H1 (cell line): ENCODE results near the gene CRK. TPM values are rescaled to one million over a fixed set of nuclear protein-coding genes. Genes with fewer than 3 reads are reported as not detected.

Experiments
- CTCF ChIA-PET: fragments of 300-600 bp; sonication (Branson Sonifier 250); formaldehyde crosslinking; loops from one replicate; lab custom pipeline; 2021; ENCODE audit not compliant: partially characterized antibody; lab: Charles Lee
- POLR2A ChIA-PET: fragments of 300-600 bp; sonication (Branson Sonifier 250); formaldehyde crosslinking; loops from one replicate; lab custom pipeline; 2021; ENCODE audit warnings: inconsistent platforms; ENCODE audit not compliant: partially characterized antibody; lab: Charles Lee
- DNase-seq, 2 experiments: peaks; one replicate each; pipeline versions ENCODE4 v3.0.0 to v3.0.0-alpha.2; 2010 to 2022; ENCODE audit warnings: low spot score in 2 of 2, low read depth in 1 of 2, mixed read lengths in 1 of 2
- FAIRE-seq: peaks from 2 replicates; lab custom pipeline; 2011; peaks lifted over from hg19 to GRCh38; lab: Jason Lieb, UNC
- H2AFZ ChIP-seq: 2 replicates; pipeline ENCODE4 v1.8.1; 2012; ENCODE audit warnings: low read length, inconsistent platforms
- H2AK5ac ChIP-seq: 2 replicates; pipeline ENCODE4 v1.6.1; 2013; ENCODE audit warnings: low read depth, low read length
- H2BK120ac ChIP-seq: replicated peaks from 2 replicates; pipeline ENCODE3; 2013; ENCODE audit warnings: low read depth, low read length, inconsistent platforms
- H2BK12ac ChIP-seq: 2 replicates; pipeline ENCODE4 v1.6.1; 2013; ENCODE audit warnings: low read depth, low read length
- H2BK15ac ChIP-seq: 2 replicates; pipeline ENCODE4 v1.6.1; 2013; ENCODE audit warnings: low read length
- H2BK20ac ChIP-seq: 2 replicates; pipeline ENCODE4 v1.6.1; 2013; ENCODE audit warnings: low read length
- H2BK5ac ChIP-seq: 2 replicates; pipeline ENCODE4 v1.6.1; 2013; ENCODE audit warnings: low read depth, low read length
- H3K14ac ChIP-seq: 2 replicates; pipeline ENCODE4 v1.6.1; 2013; ENCODE audit warnings: inconsistent platforms; ENCODE audit not compliant: insufficient read length
- H3K18ac ChIP-seq: 2 replicates; pipeline ENCODE4 v1.6.1; 2013; ENCODE audit warnings: low read length; ENCODE audit errors: extremely low read depth
- H3K23ac ChIP-seq: 2 replicates; pipeline ENCODE4 v1.6.1; 2013; ENCODE audit warnings: inconsistent platforms; ENCODE audit not compliant: insufficient read length
- H3K23me2 ChIP-seq: 2 replicates; pipeline ENCODE4 v1.6.1; 2013; ENCODE audit warnings: low read depth, low read length
- H3K27ac ChIP-seq: 2 replicates; pipeline ENCODE4 v1.6.1; 2011; ENCODE audit warnings: low read depth, low read length, inconsistent platforms
- H3K27me3 ChIP-seq, 4 experiments: replicated peaks in 1 of 4; 1 replicate in 1 of 4; 2 replicates in 3 of 4; pipeline versions ENCODE4 v1.6.1 to v1.8.1; 2011 to 2013; ENCODE audit warnings: low read length in 3 of 4, mild to moderate bottlenecking in 3 of 4, inconsistent platforms in 2 of 4, mixed read lengths in 2 of 4, moderate library complexity in 1 of 4; ENCODE audit not compliant: control insufficient read depth in 3 of 4, insufficient read depth in 3 of 4; ENCODE audit errors: extremely low read depth in 1 of 4
- H3K36me3 ChIP-seq, 4 experiments: 2 replicates each; pipeline versions ENCODE4 v1.6.1 to v1.8.1; 2011 to 2013; ENCODE audit warnings: mild to moderate bottlenecking in 4 of 4, low read length in 3 of 4, moderate library complexity in 2 of 4, control low read depth in 1 of 4, inconsistent platforms in 1 of 4; ENCODE audit not compliant: insufficient read depth in 4 of 4, control insufficient read depth in 2 of 4
- H3K4ac ChIP-seq: replicated peaks from 2 replicates; pipeline ENCODE3; 2013; ENCODE audit warnings: low read length, low read depth, mixed read lengths, inconsistent platforms; ENCODE audit not compliant: insufficient read length
- H3K4me1 ChIP-seq, 4 experiments: replicated peaks in 1 of 4; 1 replicate in 1 of 4; 2 replicates in 3 of 4; pipeline versions ENCODE4 v1.6.1 to v1.8.1; 2011 to 2013; ENCODE audit warnings: low read length in 3 of 4, inconsistent platforms in 2 of 4, mixed read lengths in 1 of 4; ENCODE audit not compliant: insufficient read depth in 4 of 4, control insufficient read depth in 3 of 4
- H3K4me2 ChIP-seq, 2 experiments: 2 replicates each; pipeline versions ENCODE4 v1.6.1 to v1.8.1; 2011 to 2013; ENCODE audit warnings: low read depth in 2 of 2, low read length in 2 of 2, control low read depth in 1 of 2, inconsistent platforms in 1 of 2, mild to moderate bottlenecking in 1 of 2; ENCODE audit not compliant: insufficient read depth in 1 of 2
- H3K4me3 ChIP-seq, 4 experiments: fragments of 200-600, 300-600 bp in 1 of 4; sonication (generic), shearing (Covaris generic), sonication (Bioruptor Twin) in 1 of 4; 2 replicates each; pipeline versions ENCODE4 v1.5.1 to v1.8.1; 2011 to 2016; ENCODE audit warnings: low read length in 4 of 4, low read depth in 3 of 4, control low read depth in 2 of 4, inconsistent platforms in 2 of 4, mild to moderate bottlenecking in 2 of 4, mixed read lengths in 1 of 4, moderate library complexity in 1 of 4; ENCODE audit not compliant: insufficient read depth in 2 of 4; ENCODE audit errors: extremely low read depth in 1 of 4
- H3K56ac ChIP-seq: replicated peaks from 2 replicates; pipeline ENCODE3; 2013; ENCODE audit warnings: low read depth, mild to moderate bottlenecking, mixed read lengths, low read length, inconsistent platforms; ENCODE audit not compliant: insufficient read length
- H3K79me1 ChIP-seq: 2 replicates; pipeline ENCODE4 v1.6.1; 2013; ENCODE audit warnings: low read depth, low read length, control low read depth
- H3K79me2 ChIP-seq, 2 experiments: 2 replicates each; pipeline versions ENCODE4 v1.6.1 to v1.8.1; 2012 to 2013; ENCODE audit warnings: low read length in 2 of 2, mild to moderate bottlenecking in 2 of 2, inconsistent platforms in 1 of 2; ENCODE audit not compliant: insufficient read depth in 2 of 2, control insufficient read depth in 1 of 2
- H3K9ac ChIP-seq, 4 experiments: replicated peaks in 1 of 4; 1 replicate in 1 of 4; 2 replicates in 3 of 4; pipeline versions ENCODE4 v1.6.1 to v1.8.1; 2011 to 2013; ENCODE audit warnings: low read depth in 3 of 4, low read length in 3 of 4, control low read depth in 2 of 4, mild to moderate bottlenecking in 2 of 4, moderate library complexity in 2 of 4, inconsistent platforms in 1 of 4; ENCODE audit errors: extremely low read depth in 1 of 4
- H3K9me3 ChIP-seq, 2 experiments: 2 replicates each; pipeline versions ENCODE4 v1.6.1 to v1.8.1; 2012 to 2013; ENCODE audit warnings: mild to moderate bottlenecking in 2 of 2, moderate library complexity in 2 of 2, control low read depth in 1 of 2, inconsistent platforms in 1 of 2, low read depth in 1 of 2, low read length in 1 of 2, mixed read lengths in 1 of 2; ENCODE audit not compliant: insufficient read depth in 2 of 2
- H4K20me1 ChIP-seq, 2 experiments: replicated peaks in 1 of 2; 2 replicates each; pipeline versions ENCODE3 to v1.8.1; 2011 to 2013; ENCODE audit warnings: inconsistent platforms in 2 of 2, low read length in 2 of 2, mild to moderate bottlenecking in 1 of 2; ENCODE audit not compliant: insufficient read depth in 2 of 2, control insufficient read depth in 1 of 2
- H4K5ac ChIP-seq: 2 replicates; pipeline ENCODE4 v1.6.1; 2013; ENCODE audit warnings: low read length, low read depth, mixed read lengths, inconsistent platforms; ENCODE audit not compliant: insufficient read length
- H4K8ac ChIP-seq: 2 replicates; pipeline ENCODE4 v1.8.0; 2013; ENCODE audit warnings: mild to moderate bottlenecking, moderate library complexity, low read length, inconsistent platforms; ENCODE audit not compliant: insufficient read depth; ENCODE audit errors: extremely low read depth
- H4K91ac ChIP-seq: replicated peaks from 2 replicates; pipeline ENCODE3; 2013; ENCODE audit warnings: low read length, mixed read lengths, inconsistent platforms; ENCODE audit not compliant: insufficient read length
- BACH1 ChIP-seq: IDR thresholded peaks from 2 replicates; pipeline ENCODE4 v1.6.1; 2012; ENCODE audit warnings: low read length, improper control_type of control experiment
- GTF2F1 ChIP-seq: IDR thresholded peaks from 2 replicates; pipeline ENCODE4 v1.6.1; 2012; ENCODE audit warnings: low read depth, low read length, improper control_type of control experiment, borderline replicate concordance
- KDM1A ChIP-seq: fragments of 200-600, 300-600 bp; sonication (generic); IDR thresholded peaks from 2 replicates; pipeline ENCODE4 v1.7.1; 2016; ENCODE audit warnings: mild to moderate bottlenecking, low read length, borderline replicate concordance
- KDM5A ChIP-seq: fragments of 200-600 bp; IDR thresholded peaks from 2 replicates; pipeline ENCODE4 v1.7.1; 2012; ENCODE audit warnings: mild to moderate bottlenecking, low read length, inconsistent platforms, mixed read lengths
- MAFK ChIP-seq: IDR thresholded peaks from 2 replicates; pipeline ENCODE4 v1.6.1; 2012; ENCODE audit warnings: low read depth, mild to moderate bottlenecking, improper control_type of control experiment, low read length
- NRF1 ChIP-seq: IDR thresholded peaks from 2 replicates; pipeline ENCODE4 v1.6.1; 2011; ENCODE audit warnings: mild to moderate bottlenecking, low read depth, low read length, improper control_type of control experiment
- RBBP5 ChIP-seq: IDR thresholded peaks from 2 replicates; pipeline ENCODE4 v1.7.1; 2012; ENCODE audit warnings: low read depth, mild to moderate bottlenecking, inconsistent platforms, low read length, moderate library complexity, borderline replicate concordance
- SIN3A ChIP-seq, 2 experiments: IDR thresholded peaks in 1 of 2; conservative IDR thresholded peaks in 1 of 2; 2 replicates each; pipeline ENCODE4 v1.6.1; 2011 to 2012; ENCODE audit warnings: low read length in 2 of 2, improper control_type of control experiment in 1 of 2, low read depth in 1 of 2, mild to moderate bottlenecking in 1 of 2
- SIRT6 ChIP-seq: IDR thresholded peaks from one replicate; pipeline ENCODE4 v1.7.1; 2012; ENCODE audit warnings: low read length, inconsistent platforms
- SP4 ChIP-seq: IDR thresholded peaks from 2 replicates; pipeline ENCODE4 v1.6.1; 2012; ENCODE audit warnings: low read length, inconsistent platforms
- SRF ChIP-seq: IDR thresholded peaks from 2 replicates; pipeline ENCODE4 v1.6.1; 2011; ENCODE audit warnings: mild to moderate bottlenecking, low read depth, low read length, moderate library complexity
- SUZ12 ChIP-seq: fragments of 200-600 bp; sonication (generic); IDR thresholded peaks from 2 replicates; pipeline ENCODE4 v1.6.1; 2012; ENCODE audit warnings: mild to moderate bottlenecking, inconsistent platforms, low read length, moderate library complexity, mixed read lengths
- TAF7 ChIP-seq: optimal IDR thresholded peaks from 2 replicates; pipeline ENCODE3; 2011; ENCODE audit warnings: low read depth, mild to moderate bottlenecking, inconsistent platforms, low read length, moderate library complexity, borderline replicate concordance
- TBP ChIP-seq: IDR thresholded peaks from 2 replicates; pipeline ENCODE4 v1.6.1; 2011; ENCODE audit warnings: low read depth, low read length, improper control_type of control experiment
- YY1 ChIP-seq: IDR thresholded peaks from 2 replicates; pipeline ENCODE4 v1.6.1; 2011; ENCODE audit warnings: low read depth, mild to moderate bottlenecking, low read length
- WGBS, 2 experiments: shearing (Covaris generic) in 1 of 2; methylation state at CpG; one replicate each; pipeline versions ENCODE4 v1.1.6 to v1.1.7; 2013 to 2015; ENCODE audit warnings: low lambda C conversion rate in 2 of 2, mixed read lengths in 2 of 2, inconsistent platforms in 1 of 2, low coverage in 1 of 2, missing lambda C conversion rate in 1 of 2; ENCODE audit not compliant: insufficient replicate concordance in 2 of 2, insufficient coverage in 1 of 2, insufficient read length in 1 of 2; ENCODE audit errors: extremely low coverage in 1 of 2, missing lambda C conversion rate in 1 of 2; 5-methylcytosine and 5-hydroxymethylcytosine counted together
- polyA plus RNA-seq, 7 experiments: library from polyadenylated mRNA; depleted of rRNA in 3 of 7; stranded (reverse) in 5 of 7; unstranded in 2 of 7; fragments of >200 nt in 5 of 7; fragments of 200-250 nt in 2 of 7; gene quantifications; 1 replicate in 5 of 7; 2 replicates in 1 of 7; 4 replicates in 1 of 7; pipeline versions ENCODE4 v1.2.1 to v1.2.3, GENCODE V29; 2011 to 2013; ENCODE audit warnings: missing spikeins in 2 of 7, mixed read lengths in 2 of 7
- total RNA-seq: library from RNA; stranded (reverse); fragmentation: NEBNext Ultra II Directional; extraction: Animal tissue kit (Norgen Biotek cat#: 25700); gene quantifications from 2 replicates; pipeline ENCODE4 v1.2.1, GENCODE V29; 2021

CRK gene
- total and polyA plus RNA-seq, 2 of the 8 experiments (the other 6 are each of a cell fraction or from before 2014, with no cell fraction given): 32.8 to 57.1 TPM

DNA sequence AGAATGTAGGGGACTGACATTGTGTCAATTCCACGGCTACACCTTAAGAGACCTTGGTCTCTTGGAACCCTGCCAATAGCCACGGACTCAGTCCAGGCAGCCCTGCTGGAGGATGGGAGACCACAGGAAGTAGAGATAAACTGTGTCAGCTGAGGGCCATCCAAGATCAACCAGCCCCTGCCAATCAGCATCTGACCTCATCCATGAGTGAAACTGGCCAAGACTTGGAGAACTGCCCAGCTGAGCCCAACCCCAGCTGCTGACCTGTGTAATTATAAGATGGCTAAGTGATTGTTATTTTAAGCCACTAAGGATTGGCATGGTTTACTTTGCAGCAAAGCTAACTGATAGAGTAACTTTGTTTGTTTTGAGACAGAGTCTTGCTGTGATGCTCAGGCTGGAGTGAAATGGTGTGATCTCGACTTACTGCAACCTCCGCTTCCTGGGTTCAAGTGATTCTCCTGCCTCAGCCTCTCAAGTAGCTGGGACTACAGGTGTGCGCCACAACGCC, 42.7 kb downstream of the CRK start:
- Histone ChIP-seq H3K27me3 (no peaks in the 10 kb centered on the region), H3K27ac (no peak overlapping the region), H2AK5ac (no peak overlapping the region), H3K14ac (no peak overlapping the region), H2BK5ac (no peak overlapping the region), H3K56ac (no peak overlapping the region), H2BK120ac (no peak overlapping the region), H4K20me1 (peaks cover 0 to 1% of the 10 kb centered on the region in 2 experiments), H3K23me2 (no peaks in the 10 kb centered on the region; the same call in 1 of the 2 replicates), H4K5ac (no peak overlapping the region), H3K18ac (no peak overlapping the region), H3K4ac (no peak overlapping the region), H4K91ac (no peak overlapping the region), H3K79me1 (no peaks in the 10 kb centered on the region), H2AFZ (no peak overlapping the region), H3K4me2 (no peak overlapping the region), H3K36me3 (no peaks in the 10 kb centered on the region), H2BK12ac (no peak overlapping the region), H3K9me3 (no peaks in the 10 kb centered on the region), H2BK15ac (no peak overlapping the region), H3K4me1 (no peaks in the 10 kb centered on the region), H3K79me2 (no peaks in the 10 kb centered on the region), H2BK20ac (no peak overlapping the region), H3K23ac (no peak overlapping the region), H3K9ac (no peak overlapping the region), H3K4me3 (no peak overlapping the region), H4K8ac (no peak overlapping the region)
- WGBS, 2 experiments: 94% methylated on average over 4 of the region's 6 CpGs; no CpG with 5 or more reads in 1 of the 2 experiments
- POLR2A ChIA-PET: interaction anchor here (1.4 to 2.8 kb wide), 8 partner anchors 9 to 41 kb away, joined by 3 to 16 read pairs (median 4); partner anchors contain the start of gene YWHAE
- TF ChIP-seq TBP (no peak), MAFK (no peak), NRF1 (no peak), SP4 (no peak), YY1 (no peak), GTF2F1 (no peak), RBBP5 (no peak), SUZ12 (no peak), SIN3A (conservative IDR thresholded peaks at IDR 0.05 in 1 of 2, IDR thresholded peaks at IDR 0.05 in 1 of 2; ENCODE audit: low read depth in 1 of 2, low read length in 2 of 2) (no peak), BACH1 (no peak), KDM1A (no peak), SRF (no peak), TAF7 (no peak), KDM5A (no peak), SIRT6 (no peak)
- DNase-seq (no peak), FAIRE-seq (no peak)
- CTCF ChIA-PET: interaction anchor here (0.6 to 2.5 kb wide), 5 partner anchors 9 to 154 kb away, joined by 3 to 6 read pairs (median 5); partner anchors contain the start of gene INPP5K
